NB4 (cell line): ENCODE measurements around the gene C12orf56.
"Not testable (repeated sequence)": the region's sequence is repeated elsewhere in the genome, so short reads cannot be mapped to it uniquely, and the experiment has no call there.

ENCODE experiments used
- DNase-seq: peaks from one replicate; pipeline ENCODE4 v3.0.0; 2010; ENCODE audit warnings: low read depth
- H3K4me3 ChIP-seq: one replicate; pipeline ENCODE4 v1.5.1; 2011; ENCODE audit warnings: mild to moderate bottlenecking, low read depth, low read length, moderate library complexity
- MYC ChIP-seq: IDR thresholded peaks from 2 replicates; pipeline ENCODE4 v1.6.1; 2011; ENCODE audit warnings: low read depth, low read length
- POLR2A ChIP-seq: IDR thresholded peaks from 2 replicates; pipeline ENCODE4 v1.6.1; 2011; ENCODE audit warnings: mild to moderate bottlenecking; ENCODE audit not compliant: insufficient read length; ENCODE audit errors: extremely low read depth
- TF ChIP-seq, protein P1 (sequence below): IDR thresholded peaks from one replicate; pipeline ENCODE4 v1.5.1; 2012; ENCODE audit warnings: low read depth, low read length
- TF ChIP-seq, protein P2 (sequence below): IDR thresholded peaks from 2 replicates; pipeline ENCODE4 v1.6.1; 2011; ENCODE audit warnings: low read depth, low read length

Gene C12orf56

DNA sequence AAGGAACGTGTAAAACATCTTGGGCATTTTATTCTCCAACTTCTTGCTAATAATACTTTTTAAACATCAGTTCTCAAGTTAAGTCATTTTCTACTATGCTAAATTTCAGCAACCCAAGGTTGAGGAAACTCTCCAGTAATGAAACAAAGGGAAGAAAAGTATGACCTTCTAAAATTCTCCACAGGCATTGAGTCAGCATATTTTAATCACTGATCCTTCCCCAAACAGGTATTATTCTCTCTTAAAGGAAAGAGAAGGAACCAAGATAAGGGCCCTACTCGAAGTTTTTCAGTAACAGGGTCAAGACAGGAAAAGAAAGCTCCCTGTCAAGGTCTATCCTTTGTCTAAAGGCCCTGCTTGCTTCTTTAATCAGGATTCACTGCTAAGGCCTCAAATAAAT, 171.4 kb downstream of the C12orf56 start:
- no peak overlapping the region for H3K4me3 ChIP-seq
- TF ChIP-seq, protein P1, sequence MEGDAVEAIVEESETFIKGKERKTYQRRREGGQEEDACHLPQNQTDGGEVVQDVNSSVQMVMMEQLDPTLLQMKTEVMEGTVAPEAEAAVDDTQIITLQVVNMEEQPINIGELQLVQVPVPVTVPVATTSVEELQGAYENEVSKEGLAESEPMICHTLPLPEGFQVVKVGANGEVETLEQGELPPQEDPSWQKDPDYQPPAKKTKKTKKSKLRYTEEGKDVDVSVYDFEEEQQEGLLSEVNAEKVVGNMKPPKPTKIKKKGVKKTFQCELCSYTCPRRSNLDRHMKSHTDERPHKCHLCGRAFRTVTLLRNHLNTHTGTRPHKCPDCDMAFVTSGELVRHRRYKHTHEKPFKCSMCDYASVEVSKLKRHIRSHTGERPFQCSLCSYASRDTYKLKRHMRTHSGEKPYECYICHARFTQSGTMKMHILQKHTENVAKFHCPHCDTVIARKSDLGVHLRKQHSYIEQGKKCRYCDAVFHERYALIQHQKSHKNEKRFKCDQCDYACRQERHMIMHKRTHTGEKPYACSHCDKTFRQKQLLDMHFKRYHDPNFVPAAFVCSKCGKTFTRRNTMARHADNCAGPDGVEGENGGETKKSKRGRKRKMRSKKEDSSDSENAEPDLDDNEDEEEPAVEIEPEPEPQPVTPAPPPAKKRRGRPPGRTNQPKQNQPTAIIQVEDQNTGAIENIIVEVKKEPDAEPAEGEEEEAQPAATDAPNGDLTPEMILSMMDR, result no peak
- TF ChIP-seq MYC (no peak), POLR2A (no peak)
- TF ChIP-seq, protein P2, sequence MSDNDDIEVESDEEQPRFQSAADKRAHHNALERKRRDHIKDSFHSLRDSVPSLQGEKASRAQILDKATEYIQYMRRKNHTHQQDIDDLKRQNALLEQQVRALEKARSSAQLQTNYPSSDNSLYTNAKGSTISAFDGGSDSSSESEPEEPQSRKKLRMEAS, result no peak
- no peak for DNase-seq

DNA sequence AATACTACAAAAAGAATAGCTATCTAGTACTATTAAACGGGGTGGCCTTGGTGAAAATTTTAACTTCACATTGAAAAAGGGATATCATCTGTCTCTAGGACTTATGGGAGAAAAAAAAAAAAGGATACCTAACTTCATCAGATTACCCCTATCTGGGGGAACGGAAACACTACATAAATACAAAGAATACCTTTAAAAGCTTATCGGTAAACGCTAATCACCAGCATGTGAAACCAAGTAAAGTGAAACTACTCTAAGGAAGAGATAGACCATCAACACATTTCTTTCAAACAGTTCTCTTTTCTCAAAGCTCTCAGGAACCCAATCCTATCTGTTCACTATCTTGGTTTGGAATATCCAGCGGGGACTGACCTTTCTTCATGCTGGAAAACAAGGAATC, 172.0 kb downstream of the C12orf56 start:
- no peak overlapping the region for H3K4me3 ChIP-seq
- TF ChIP-seq POLR2A (no peak), MYC (no peak)
- TF ChIP-seq, protein P2, result no peak
- TF ChIP-seq, protein P1, result no peak
- no peak for DNase-seq

DNA sequence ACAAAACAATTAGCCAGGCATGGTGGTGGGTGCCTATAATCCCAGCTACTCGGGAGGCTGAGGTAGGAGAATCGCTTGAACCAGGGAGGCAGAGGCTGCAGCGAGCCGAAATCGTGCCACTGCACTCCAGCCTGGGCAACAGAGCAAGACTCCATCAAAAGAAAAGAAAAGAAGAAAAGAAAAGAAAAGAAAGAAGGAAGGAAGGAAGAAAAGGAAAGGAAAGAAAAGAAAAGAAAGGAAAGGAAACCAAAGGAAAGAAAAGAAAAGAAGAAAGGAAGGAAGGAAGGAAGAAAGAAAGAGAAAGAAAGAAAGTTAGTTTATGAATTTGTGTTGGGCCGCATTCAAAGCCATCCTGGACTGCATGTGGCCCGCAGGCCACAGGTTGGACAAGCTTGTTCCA, 172.9 kb downstream of the C12orf56 start:
- not testable (repeated sequence) for H3K4me3 ChIP-seq, DNase-seq

- H3K4me3 ChIP-seq, result no peak overlapping the region
- no peak for DNase-seq
- TF ChIP-seq, protein P2, result no peak
- TF ChIP-seq, protein P1, result no peak
Measured at GRCh38 chr12:64216239-64216638, 174.3 kb downstream of the C12orf56 start.
